GM19240 (cell line): ENCODE data around the gene PAK6.

ENCODE experiments used
- DNase-seq: peaks from one replicate; pipeline ENCODE4 v3.0.0; 2011; ENCODE audit warnings: low spot score; ENCODE audit not compliant: insufficient read length

PAK6 gene

GRCh38 chr15:40238532-40239403 is at the start of gene PAK6:
TSS of gene PAK6 (plus strand) at chr15:40239063. CDS start at chr15:40264786, 25,723 bp downstream.
- DNase-seq, result no peak

DNA sequence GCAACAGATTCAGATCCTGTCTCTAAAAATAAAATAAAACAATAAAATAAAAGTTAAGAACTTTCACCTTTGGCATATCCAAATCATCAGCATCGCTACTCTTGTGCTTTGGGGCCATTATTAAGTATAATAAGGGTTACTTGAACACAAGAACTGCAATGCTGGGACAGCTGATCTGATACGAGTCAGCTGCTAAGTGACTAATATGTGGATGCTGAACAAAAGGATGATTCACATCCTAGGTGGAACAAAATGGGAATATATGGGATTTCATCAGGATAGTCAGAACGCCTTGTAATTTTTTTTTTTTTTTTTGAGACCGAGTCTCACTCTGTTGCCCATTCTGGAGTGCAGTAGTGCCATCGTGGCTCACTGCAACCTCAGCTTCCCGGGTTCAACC is 48.3 kb upstream of the PAK6 start:
- DNase-seq, result no peak

- DNase-seq, result no peak
Measured at GRCh38 chr15:40192942-40193341, 45.9 kb upstream of the PAK6 start.

DNA sequence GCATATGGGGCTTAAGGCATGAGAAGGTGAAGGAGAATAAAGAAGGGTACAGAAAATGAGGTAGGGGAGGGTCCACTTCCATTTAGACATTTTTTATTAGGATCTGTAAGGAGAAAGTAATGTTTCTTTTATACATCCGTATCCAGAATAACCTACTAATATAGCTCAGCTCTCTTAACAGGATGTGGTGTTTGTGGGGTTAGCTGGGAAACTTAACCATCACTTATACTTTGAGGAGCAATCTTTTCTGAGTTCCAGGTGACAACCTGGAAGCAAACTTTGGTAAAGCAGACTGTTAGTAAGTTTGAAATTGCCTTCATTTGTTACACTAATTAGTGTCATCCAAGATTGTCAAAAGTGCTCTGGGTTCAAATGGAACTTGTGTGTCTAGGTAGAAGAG is 41.4 kb upstream of the PAK6 start:
- DNase-seq, result no peak

DNA sequence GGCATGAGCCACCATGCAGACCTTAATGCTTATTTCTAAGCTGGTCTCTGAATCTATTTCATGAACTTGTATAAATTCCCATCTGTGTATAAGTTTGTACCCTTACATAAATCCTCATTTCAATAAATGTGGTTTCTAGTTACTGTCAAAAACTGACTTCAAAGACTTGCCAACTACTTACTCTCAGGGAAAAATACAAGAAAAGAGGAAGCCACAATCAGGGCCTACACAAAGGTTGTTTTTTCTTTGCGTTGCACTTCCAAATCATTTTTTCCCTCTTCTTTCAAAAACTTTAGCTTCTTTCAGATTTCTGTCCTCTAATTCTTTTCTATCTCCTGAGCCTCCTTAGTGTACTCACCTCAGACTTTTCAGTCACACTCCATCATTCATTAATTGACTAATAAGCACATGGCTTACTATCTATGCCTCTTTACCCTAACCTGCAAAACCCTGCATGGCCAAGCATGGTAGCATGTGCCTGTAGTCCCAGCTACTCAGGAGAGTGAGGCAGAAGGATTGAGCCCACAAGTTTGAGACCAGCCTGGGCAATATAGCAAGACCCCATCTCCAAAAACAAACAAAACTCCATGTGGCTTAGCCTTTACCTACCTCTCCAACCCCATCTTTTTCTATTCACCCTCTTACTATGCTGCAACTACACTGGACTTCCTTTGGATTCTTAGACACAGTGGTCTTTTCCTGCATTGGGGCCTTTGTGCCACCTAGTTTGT is 40.3 kb upstream of the PAK6 start:
- DNase-seq, result no peak

DNA sequence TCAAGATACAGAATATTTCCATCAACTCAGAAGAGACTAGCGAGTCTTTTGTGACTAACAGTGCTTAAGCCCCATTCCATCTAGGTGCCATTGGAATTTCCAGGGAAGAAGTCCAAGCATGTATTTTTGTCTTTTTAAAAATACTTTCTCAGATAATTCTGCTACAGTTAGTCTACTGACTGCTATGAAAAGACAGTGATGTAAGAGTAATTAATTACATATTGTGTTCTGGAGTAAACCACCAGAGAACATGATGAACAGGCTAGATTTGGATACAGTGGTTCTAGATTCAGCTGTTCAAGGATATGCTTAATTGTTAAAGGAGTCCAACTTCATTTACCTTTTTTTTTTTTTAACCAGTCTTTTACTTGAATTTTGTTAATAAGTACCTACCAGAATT is 34.8 kb upstream of the PAK6 start:
- DNase-seq, result no peak

DNA sequence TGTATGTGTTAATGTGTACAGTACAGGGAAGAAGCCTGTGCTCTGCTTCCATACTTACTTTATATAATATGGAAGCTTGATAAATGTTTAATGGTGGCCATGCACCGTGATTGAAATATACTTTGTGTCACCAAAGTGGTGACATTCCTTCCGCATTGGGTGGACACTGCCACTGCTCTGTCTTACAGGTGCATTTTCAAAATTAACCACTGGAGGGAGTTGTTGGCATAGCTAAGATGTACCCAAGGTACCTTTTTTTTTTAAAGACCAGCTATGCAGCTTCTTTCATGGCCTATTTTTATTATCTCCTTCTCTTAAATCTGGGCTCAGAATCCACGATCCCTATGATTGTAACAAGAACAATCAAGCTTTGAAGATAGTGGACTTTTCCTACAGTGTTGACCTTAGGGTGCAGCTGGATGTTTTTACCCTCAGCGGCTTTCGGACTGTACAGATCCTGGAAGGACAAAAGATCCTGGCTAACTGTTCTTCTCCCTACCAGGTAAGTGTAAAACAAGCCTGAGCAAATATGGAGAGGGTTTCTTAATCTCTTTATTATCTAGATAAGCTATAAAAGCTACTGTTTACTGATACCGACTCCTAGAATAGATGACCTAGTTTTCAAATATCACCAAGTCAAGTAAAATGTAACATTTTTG is 21.6 kb upstream of the PAK6 start:
- DNase-seq, result no peak

GRCh38 chr15:40219801-40220200 is 19.1 kb upstream of the PAK6 start:
- DNase-seq, result no peak

- no peak for DNase-seq
Measured at GRCh38 chr15:40222131-40222530, 16.7 kb upstream of the PAK6 start.

DNA sequence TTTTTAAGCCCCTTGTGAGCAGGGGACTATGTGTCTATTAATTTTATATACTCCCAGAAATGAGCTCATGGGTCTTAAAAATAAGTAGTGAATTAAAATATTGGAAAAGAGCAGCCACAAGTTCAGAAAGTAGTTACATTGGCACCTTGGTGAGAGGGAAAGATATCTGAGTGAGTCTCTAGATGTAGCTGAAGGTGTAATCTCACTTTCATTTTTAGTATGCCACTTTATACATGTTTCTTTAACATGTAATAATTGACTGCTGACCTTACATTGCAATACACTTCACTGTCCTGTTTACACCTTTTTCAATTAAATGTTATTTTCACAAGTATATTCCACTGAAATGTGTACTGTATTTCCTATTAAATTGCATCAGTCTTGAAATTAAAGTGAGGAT is 12.1 kb upstream of the PAK6 start:
- DNase-seq, result no peak

DNA sequence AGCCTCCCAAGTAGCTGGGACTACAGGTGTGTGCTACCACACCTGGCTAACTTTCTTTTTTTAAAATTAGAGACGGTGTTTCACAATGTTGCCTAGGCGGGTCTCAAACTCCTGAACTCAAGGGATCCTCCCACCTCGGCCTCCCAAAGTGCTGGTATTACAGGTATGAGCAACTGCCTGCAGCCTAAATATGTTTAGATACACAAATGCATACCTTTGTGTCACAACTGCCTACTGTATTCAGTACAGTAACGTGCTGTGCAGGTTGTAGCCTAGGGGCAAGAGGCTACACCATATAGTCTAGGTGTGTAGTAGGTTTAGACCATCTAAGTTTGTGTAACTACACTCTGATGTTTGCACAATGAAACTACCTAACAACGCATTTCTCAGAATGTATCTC is 9.5 kb upstream of the PAK6 start:
- no peak for DNase-seq

DNA sequence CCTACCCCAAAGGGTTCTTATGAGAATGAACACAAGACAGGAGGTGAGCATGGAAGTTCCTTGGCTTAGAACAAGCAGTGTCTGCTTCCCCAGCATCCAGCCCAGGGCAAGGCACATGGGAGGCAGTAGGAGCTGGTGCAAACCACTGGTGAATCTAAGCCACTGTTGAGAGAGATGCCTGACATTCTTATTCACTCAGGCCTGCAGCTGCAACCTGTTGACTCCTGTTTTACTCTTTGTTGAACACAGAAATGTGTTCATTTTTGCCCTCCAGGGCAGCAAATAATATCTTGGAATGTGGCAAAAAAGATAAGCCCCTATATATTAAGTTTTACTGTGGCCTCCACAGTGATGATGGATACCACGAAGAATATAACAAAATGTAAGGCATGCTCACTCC is 8.9 kb upstream of the PAK6 start:
- no peak for DNase-seq

- no peak for DNase-seq
Measured at GRCh38 chr15:40232625-40233070, 6.2 kb upstream of the PAK6 start.

DNA sequence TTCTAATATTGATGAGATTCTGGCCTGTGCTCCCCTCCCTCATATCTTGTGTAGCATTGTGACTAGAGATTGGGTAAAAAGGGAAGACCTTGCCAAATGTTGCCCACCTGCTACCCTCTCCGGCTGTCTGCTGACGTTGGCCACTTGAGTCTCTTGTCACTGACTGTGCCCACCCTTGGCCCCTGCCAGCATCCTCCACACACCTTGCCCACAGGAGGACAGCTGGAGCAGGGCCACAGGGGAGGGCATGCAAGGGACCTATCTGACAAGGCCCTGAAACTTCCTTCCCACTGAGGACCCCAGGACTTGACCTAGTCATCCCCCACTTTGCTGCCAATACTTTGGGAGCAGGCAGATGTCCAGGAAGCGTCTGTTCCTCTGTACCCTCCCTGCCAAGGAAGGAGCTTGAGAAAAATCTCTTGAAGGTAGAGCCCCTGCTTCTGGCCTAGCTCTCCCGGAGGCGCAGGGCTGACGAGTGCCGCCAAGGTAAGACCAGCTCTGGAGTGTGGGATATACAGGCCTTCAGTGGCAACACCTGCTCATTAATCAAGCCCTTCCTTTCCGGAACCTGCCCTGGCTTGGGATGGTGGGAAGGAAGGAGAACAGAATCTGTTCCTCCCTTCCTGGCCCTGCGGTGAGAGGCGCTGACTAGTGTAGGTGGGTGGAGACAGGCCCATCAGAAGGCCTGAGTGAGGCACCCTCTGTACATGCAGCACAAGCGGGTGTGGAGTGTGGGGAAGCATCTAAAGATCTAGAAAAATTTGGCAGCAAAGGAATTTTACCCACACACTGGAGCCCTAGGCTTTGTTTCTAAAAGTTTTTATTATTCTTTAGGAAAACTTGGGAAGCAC is 4.9 kb upstream of the PAK6 start:
- no peak for DNase-seq

DNA sequence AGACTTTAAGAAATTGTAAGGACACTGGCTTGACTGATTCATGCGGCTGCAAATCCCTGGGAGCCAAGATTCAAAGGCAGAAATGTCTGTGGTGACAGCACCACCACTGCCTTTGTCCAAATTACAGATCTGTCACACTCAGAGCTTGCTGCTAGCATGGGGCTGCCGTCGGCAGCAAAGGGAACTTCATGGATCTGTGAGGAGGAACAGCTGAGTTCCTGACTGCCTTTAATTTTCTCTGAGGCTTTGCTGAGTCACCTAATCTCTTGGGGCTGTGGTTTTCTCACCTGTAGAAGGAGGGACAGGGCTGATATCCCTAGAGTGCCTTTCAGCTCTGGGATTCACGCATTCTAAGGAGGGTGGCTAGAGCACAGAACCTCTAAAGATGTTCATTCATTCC is 4.1 kb upstream of the PAK6 start:
- no peak for DNase-seq

DNA sequence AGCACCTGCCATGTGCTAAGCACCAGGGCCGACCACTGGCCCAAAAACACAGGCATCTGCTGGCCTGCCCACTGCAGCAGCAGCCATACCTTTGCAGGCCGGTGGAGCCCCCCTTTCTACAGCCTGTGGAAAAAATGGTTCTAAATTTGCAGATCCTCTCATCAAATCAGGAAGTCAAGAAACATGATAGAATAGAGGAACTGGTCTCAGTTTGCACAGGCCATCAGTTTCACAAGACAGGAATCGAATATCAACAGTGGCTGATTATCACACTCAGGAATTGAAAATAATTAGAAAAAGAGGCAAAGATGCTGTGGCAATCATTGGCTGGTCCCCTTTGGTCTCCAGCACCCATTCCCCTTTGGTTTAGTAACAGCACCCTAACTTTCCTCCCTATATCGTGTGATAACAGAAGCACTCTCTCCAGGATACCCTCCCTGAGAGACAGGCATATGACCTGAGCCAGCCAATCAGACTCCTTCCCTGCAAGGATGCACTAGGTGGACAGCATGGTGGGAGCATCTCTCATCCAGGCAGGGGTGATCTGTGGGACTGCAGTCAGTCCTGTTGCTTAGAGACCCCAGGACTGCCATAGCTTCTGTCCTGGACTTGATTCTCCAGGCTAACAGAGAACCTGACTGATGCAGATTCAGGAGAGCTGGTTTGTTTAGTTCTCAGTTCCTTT is 3.5 kb upstream of the PAK6 start:
- DNase-seq, result no peak

DNA sequence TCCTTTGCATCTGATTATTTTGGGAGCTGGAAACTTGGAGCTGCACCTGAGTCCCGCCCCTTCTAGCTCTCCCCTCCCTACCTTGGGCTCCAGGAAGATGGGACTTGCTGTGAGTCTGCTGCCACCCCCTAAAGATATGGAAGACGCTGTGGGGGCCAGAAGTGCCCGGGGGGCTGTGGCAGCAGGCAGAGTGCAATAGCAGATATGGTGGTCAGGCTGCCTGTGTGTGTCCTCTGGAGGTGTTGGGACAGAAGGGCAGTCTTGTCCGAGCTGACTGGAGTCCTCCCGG is 485 bp downstream of the PAK6 start:
- no peak for DNase-seq

- no peak for DNase-seq
Measured at GRCh38 chr15:40239693-40240618, 1.1 kb downstream of the PAK6 start.

DNA sequence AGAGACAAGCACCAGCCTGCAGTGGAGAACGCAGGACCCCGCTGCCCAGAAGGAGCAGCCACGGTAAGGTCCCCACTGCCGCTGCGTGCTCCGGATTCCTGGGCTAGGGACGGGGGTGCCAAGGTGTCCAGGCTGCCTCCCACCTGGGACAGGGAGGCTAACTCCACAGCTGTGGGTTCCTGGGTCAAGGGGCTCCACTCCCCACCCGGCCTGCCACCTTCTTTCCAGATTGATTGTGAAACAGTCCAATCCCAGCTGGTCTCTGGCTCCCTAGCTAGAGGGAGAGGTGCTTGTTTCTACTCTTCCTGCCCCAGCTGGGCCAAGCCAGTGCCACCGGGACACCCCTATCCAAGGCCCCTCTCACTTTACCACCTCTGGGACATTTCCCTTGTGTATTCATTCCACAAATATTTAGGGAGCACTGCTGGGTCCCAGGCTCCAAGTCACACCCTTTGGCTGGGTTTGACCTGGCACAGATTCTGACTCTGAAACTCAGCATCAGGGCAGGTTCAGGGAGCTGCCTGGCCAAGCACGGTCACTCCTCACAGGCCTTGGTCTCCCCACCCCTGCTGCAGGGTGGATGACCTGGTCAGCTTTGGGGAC is 1.9 kb downstream of the PAK6 start:
- no peak for DNase-seq
